Fibroblast of pulmonary artery (primary cell): Measurements from ENCODE around the gene RABGAP1L.

Source experiments
- DNase-seq: peaks from one replicate; pipeline ENCODE4 v3.0.0-alpha.2; 2010; ENCODE audit warnings: low read depth
- H3K4me3 ChIP-seq: replicated peaks from 2 replicates; pipeline ENCODE4 v1.5.1; 2011; ENCODE audit warnings: low read depth, mild to moderate bottlenecking, control low read depth, low read length, moderate library complexity
- TF ChIP-seq, protein P1 (sequence below): IDR thresholded peaks from 2 replicates; pipeline ENCODE4 v1.5.1; 2011; ENCODE audit warnings: mild to moderate bottlenecking, control low read depth, low read length, inconsistent platforms; ENCODE audit errors: missing control alignments

RABGAP1L gene

DNA sequence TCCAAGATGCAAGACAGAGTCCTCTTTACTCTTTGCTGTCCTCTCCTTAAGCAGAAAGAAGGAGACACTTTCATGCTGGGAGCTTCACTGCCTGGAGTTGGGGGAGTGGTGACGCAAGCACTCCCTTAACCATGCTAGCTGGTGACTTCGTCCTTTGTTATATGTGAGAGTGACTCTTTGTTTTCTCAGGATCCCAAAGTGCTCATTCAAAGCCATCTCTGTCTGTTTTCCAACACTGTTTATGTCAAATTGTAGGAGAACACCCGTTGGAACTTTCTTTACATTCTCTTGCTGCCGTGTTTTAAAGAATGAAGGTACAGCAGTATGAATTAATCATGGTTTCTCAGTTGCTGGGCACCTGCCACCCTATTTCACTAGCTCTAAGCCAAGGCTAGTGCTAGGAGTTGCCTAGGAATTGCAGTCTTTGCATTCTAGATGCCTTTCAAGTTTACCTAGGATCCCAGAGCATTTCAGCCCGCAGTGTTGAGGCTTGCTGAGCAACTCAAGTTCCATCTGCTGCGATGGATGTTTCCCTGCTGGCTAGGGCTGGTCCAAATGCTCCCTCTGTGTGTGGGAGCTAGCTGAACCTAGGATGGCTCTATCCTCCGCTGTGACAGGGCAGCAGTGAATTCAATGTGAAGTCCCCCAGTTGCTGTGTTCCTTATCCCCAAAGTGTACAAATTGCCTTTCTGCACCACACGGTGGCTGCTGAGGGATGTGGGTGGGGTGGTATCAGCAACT is 205.8 kb downstream of the RABGAP1L start:
- TF ChIP-seq, protein P1, sequence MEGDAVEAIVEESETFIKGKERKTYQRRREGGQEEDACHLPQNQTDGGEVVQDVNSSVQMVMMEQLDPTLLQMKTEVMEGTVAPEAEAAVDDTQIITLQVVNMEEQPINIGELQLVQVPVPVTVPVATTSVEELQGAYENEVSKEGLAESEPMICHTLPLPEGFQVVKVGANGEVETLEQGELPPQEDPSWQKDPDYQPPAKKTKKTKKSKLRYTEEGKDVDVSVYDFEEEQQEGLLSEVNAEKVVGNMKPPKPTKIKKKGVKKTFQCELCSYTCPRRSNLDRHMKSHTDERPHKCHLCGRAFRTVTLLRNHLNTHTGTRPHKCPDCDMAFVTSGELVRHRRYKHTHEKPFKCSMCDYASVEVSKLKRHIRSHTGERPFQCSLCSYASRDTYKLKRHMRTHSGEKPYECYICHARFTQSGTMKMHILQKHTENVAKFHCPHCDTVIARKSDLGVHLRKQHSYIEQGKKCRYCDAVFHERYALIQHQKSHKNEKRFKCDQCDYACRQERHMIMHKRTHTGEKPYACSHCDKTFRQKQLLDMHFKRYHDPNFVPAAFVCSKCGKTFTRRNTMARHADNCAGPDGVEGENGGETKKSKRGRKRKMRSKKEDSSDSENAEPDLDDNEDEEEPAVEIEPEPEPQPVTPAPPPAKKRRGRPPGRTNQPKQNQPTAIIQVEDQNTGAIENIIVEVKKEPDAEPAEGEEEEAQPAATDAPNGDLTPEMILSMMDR = no peak
- H3K4me3 ChIP-seq = no peak overlapping the region
- DNase-seq = no peak

DNA sequence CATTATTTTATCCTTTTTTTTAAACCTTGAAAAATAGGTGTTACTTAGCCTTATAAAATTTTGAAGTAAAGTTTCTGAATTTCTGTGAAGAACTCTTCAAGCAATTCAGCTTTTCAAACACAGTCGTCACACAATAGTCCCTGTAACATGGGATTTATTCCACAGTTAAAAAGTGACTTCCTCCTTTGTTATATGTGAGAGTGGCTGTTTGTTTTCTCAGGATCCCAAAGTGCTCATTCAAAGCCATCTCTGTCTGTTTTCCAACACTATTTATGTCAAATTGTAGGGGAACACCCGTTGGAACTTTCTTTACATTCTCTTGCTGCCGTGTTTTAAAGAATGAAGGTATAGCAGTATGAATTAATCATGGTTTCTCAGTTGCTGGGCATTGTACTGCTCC is 207.6 kb downstream of the RABGAP1L start:
- TF ChIP-seq, protein P1 = no peak
- H3K4me3 ChIP-seq = no peak overlapping the region
- no peak for DNase-seq

DNA sequence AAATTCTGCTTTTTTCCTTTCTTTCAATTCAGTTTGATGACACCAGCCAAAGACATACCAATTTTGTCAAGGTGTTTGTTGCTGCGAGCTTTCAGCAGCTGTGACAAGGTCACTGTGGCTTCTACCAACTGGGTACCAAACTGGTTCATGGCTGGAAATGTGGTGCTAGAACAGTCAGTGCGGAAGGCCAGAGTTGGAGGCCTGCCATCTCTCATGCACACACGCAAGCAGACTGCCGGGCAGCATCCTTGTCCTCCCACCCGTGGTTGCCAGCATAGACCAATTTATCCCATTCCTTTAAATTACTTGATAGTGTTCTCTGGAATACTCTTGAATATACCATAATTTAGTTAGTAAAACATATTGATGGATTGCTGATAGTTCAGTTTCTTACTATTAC is 208.6 kb downstream of the RABGAP1L start:
- no peak overlapping the region for H3K4me3 ChIP-seq
- TF ChIP-seq, protein P1 = no peak
- no peak for DNase-seq

DNA sequence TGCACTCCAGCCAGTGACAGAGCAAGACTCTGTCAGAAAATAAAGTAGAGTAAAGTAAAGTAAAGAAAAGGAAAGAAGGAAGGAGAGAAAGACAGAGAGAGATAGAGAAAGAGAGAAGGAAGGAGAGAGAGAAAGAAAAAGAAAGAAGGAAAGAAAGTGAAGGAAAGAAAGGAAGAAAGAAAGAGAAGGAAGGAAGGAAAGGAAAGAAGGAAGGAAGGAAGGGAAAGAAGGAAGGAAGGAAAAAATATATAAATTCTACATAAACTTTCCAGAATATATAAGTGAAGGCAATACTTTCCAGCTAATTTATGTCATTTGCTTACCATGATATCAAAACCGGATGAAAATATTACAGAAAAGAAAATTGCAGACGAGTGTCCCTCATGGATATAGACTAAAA is 216.7 kb downstream of the RABGAP1L start:
- TF ChIP-seq, protein P1 = no peak
- no peak for DNase-seq
- no peak overlapping the region for H3K4me3 ChIP-seq

DNA sequence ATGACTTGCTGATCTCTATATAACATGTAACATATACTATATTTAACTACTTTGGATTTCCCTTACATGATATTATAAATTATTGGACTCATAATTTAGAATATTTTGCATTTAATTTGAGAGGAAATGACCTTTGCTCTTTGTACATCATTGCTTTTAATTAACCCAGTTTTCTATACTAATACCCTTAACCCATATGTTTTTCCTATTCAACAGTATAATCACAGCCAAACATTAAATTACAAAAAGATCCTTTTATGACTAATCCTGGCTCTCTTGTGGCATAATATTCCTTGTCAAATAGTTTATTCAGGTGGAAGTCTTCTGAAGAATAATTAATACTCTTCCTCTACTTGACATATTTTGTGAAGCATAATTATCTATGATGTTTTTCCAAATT is 232.4 kb downstream of the RABGAP1L start:
- H3K4me3 ChIP-seq = no peak overlapping the region
- TF ChIP-seq, protein P1 = no peak
- DNase-seq = no peak

DNA sequence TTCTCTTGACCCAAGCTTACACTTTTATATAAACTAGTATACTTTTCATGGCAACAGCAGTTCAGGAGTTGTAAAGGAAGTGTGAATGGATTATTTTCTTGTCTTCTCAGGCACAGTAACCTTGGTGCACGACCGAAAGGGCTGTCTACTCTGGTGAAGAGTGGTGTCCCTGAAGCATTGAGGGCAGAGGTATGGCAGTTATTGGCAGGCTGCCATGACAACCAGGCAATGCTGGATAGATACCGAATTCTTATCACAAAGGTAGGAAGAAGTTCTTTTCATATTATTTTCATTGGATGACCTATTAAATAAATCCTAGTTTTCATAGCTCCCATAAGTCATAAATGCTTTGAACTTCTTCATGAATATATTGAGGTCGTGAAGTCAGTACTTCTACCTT is 234.6 kb downstream of the RABGAP1L start:
- no peak for DNase-seq
- TF ChIP-seq, protein P1 = no peak
- no peak overlapping the region for H3K4me3 ChIP-seq

DNA sequence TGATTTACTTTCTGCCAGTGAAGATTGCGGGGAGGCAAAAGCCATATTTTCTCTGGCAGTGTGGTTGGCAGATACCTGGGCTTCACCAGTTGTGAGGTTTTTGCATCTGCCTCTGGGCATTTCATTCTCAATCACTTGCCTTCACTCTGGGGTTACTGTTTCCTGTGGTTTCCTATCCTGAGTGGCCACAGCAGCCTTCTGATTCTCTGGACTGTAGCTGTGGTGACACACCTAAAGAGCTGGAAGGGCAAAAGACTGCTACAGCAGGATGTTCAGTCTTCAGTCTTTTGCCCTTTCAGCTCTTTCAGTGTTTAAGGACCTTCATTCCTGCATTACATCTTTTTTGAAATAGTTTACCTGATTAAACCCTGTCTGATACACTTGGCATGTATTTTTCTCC is 237.9 kb downstream of the RABGAP1L start:
- no peak overlapping the region for H3K4me3 ChIP-seq
- DNase-seq = no peak
- TF ChIP-seq, protein P1 = no peak
